Spleen (tissue), 7 donors: ENCODE data around the gene METTL6.

Experiments
- CTCF ChIP-seq, 11 experiments: fragments of 200-600 bp in 7 of 11; fragments of 450-650 bp in 4 of 11; sonication (generic) in 4 of 11; IDR thresholded peaks in 8 of 11; conservative IDR thresholded peaks in 3 of 11; 1 replicate in 7 of 11; 2 replicates in 4 of 11; pipeline versions ENCODE4 v1.4.0 to v1.8.0; 2016 to 2021; ENCODE audit warnings: antibody characterized with exemption in 11 of 11, inconsistent platforms in 4 of 11, mild to moderate bottlenecking in 1 of 11
- POLR2A ChIP-seq, 3 donors: fragments of 450-650 bp; IDR thresholded peaks; one replicate each; pipeline ENCODE4 v1.5.1; 2017; ENCODE audit warnings: antibody characterized with exemption in 3 of 3, mild to moderate bottlenecking in 1 of 3
- donor health status: DM: no; HTN: no; CAD: no; lungs with moderate emphysema.
- donor health status: DM: no; HTN: no; CAD: no.
- donor health status: DM: no; HTN: no; CAD: no.

GRCh38 chr3:15454965-15455364, 27.6 kb upstream of the METTL6 start:
- TF ChIP-seq CTCF (IDR thresholded peaks at IDR 0.05 in 8 of 11, conservative IDR thresholded peaks at IDR 0.05 in 3 of 11) (no peak), POLR2A (IDR thresholded peaks at IDR 0.05) (no peak)
